HL-60 (cell line): ENCODE results near the gene TAF4.
"Not testable (repeated sequence)": the region's sequence is repeated elsewhere in the genome, so short reads cannot be mapped to it uniquely, and the experiment has no call there.

Experiments
- DNase-seq, 2 experiments: peaks; one replicate each; pipeline ENCODE4 v3.0.0-alpha.2; 2010 to 2020; ENCODE audit warnings: low read depth in 1 of 2, low spot score in 1 of 2
- H3K27ac ChIP-seq: fragments of 250-450 bp; sonication (Bioruptor Pico); replicated peaks from 2 replicates; pipeline ENCODE4 v1.5.1; 2020; ENCODE audit warnings: mild to moderate bottlenecking, moderate library complexity
- H3K27me3 ChIP-seq: fragments of 250-450 bp; sonication (Bioruptor Pico); 2 replicates; pipeline ENCODE4 v1.5.1; 2021; ENCODE audit warnings: mild to moderate bottlenecking, moderate library complexity; ENCODE audit not compliant: insufficient read depth, poor library complexity, severe bottlenecking
- H3K4me3 ChIP-seq: replicated peaks from 2 replicates; pipeline ENCODE4 v1.5.1; 2011; ENCODE audit warnings: mild to moderate bottlenecking, control low read depth, low read length; ENCODE audit not compliant: insufficient read depth
- GABPA ChIP-seq: IDR thresholded peaks from 2 replicates; pipeline ENCODE4 v1.6.1; 2012; ENCODE audit warnings: low read depth
- POLR2AphosphoS5 ChIP-seq: IDR thresholded peaks from 2 replicates; pipeline ENCODE4 v1.6.1; 2012; ENCODE audit warnings: low read depth
- SPI1 ChIP-seq: IDR thresholded peaks from 2 replicates; pipeline ENCODE4 v1.6.1; 2012; ENCODE audit warnings: low read depth, mild to moderate bottlenecking, borderline replicate concordance
- TF ChIP-seq, protein P1 (sequence below): IDR thresholded peaks from 2 replicates; pipeline ENCODE4 v1.6.1; 2012; ENCODE audit warnings: low read depth; ENCODE audit not compliant: insufficient replicate concordance
- TF ChIP-seq, protein P2 (sequence below): IDR thresholded peaks from one replicate; pipeline ENCODE4 v1.5.1; 2011; ENCODE audit warnings: low read length, control low read depth, inconsistent platforms; ENCODE audit not compliant: insufficient read depth

TAF4 gene

DNA sequence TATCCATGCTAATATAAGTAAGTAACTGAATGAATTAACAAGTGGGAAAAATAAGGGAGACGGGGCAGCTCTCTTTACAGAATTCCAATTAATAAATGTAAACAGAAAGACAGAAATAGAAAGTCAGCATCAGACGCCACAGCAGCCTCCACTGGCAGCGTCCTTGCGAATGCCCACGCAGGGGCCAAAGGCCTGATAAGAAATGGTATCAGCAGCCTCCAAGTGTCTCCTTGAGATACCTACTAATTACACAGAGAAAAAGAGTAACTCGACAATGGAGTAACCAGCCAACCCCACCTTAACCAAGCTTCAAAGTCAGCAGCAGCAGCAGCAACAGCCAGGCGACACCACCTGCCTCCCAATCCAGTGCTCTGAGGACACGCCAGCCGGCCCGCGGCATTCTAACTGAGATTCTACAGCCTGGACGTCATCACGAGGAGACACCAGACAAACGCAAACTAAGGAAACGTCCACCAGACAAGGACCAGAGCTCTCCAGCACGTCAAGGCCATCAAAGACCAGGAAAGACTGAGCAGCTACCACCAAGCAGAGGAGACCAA is 78.8 kb downstream of the TAF4 start:
- no peak overlapping the region for H3K27ac ChIP-seq
- no peak overlapping the region for H3K4me3 ChIP-seq
- TF ChIP-seq SPI1, result no peak
- no peak for TF ChIP-seq POLR2AphosphoS5
- TF ChIP-seq GABPA, result no peak
- TF ChIP-seq, protein P1, sequence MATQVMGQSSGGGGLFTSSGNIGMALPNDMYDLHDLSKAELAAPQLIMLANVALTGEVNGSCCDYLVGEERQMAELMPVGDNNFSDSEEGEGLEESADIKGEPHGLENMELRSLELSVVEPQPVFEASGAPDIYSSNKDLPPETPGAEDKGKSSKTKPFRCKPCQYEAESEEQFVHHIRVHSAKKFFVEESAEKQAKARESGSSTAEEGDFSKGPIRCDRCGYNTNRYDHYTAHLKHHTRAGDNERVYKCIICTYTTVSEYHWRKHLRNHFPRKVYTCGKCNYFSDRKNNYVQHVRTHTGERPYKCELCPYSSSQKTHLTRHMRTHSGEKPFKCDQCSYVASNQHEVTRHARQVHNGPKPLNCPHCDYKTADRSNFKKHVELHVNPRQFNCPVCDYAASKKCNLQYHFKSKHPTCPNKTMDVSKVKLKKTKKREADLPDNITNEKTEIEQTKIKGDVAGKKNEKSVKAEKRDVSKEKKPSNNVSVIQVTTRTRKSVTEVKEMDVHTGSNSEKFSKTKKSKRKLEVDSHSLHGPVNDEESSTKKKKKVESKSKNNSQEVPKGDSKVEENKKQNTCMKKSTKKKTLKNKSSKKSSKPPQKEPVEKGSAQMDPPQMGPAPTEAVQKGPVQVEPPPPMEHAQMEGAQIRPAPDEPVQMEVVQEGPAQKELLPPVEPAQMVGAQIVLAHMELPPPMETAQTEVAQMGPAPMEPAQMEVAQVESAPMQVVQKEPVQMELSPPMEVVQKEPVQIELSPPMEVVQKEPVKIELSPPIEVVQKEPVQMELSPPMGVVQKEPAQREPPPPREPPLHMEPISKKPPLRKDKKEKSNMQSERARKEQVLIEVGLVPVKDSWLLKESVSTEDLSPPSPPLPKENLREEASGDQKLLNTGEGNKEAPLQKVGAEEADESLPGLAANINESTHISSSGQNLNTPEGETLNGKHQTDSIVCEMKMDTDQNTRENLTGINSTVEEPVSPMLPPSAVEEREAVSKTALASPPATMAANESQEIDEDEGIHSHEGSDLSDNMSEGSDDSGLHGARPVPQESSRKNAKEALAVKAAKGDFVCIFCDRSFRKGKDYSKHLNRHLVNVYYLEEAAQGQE, result no peak
- TF ChIP-seq, protein P2, sequence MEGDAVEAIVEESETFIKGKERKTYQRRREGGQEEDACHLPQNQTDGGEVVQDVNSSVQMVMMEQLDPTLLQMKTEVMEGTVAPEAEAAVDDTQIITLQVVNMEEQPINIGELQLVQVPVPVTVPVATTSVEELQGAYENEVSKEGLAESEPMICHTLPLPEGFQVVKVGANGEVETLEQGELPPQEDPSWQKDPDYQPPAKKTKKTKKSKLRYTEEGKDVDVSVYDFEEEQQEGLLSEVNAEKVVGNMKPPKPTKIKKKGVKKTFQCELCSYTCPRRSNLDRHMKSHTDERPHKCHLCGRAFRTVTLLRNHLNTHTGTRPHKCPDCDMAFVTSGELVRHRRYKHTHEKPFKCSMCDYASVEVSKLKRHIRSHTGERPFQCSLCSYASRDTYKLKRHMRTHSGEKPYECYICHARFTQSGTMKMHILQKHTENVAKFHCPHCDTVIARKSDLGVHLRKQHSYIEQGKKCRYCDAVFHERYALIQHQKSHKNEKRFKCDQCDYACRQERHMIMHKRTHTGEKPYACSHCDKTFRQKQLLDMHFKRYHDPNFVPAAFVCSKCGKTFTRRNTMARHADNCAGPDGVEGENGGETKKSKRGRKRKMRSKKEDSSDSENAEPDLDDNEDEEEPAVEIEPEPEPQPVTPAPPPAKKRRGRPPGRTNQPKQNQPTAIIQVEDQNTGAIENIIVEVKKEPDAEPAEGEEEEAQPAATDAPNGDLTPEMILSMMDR, result no peak
- H3K27me3 ChIP-seq, result no peaks in the 10 kb centered on the region
- no peak for DNase-seq

DNA sequence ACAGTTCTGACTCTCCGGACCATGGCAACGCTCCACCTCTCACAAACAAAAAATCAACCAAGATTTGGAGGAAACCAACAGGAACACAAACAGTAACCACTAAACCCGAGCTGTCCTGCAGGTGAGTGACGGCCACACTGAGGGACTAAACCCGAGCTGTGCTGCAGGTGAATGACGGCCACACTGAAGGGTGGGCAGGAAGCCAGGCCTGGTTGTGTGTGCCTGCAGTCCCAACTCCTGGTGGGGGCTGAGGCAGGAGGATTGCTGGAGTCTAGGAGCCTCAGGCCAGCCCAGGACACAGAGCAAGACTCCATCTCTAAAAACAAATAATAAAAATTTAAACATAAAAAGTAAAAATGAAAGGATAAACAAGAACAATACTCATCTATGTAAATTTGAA is 80.6 kb downstream of the TAF4 start:
- TF ChIP-seq GABPA (no peak), POLR2AphosphoS5 (no peak), SPI1 (no peak)
- TF ChIP-seq, protein P1, result no peak
- TF ChIP-seq, protein P2, result no peak
- no peak for DNase-seq
- H3K27me3 ChIP-seq, result no peaks in the 10 kb centered on the region
- no peak overlapping the region for H3K4me3 ChIP-seq
- H3K27ac ChIP-seq, result no peak overlapping the region

DNA sequence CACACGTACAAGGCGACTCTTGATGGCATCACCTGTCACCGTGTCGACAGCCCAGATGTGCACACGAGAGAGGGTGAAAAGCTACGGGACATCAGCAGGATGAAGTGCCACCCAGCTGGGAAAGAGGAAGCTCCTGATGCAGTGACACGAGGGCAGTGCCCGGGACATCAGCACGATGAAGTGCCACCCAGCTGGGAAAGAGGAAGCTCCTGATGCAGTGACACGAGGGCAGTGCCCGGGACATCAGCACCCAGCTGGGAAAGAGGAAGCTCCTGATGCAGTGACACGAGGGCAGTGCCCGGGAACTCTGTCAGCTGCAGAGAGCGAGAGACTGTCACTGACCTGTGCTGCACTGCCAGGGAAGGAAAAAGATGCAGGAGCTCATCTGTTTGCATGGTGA is 81.2 kb downstream of the TAF4 start:
- TF ChIP-seq POLR2AphosphoS5, result peak; percentile 42; the same call in 1 of the 2 replicates
- TF ChIP-seq SPI1, result peak; percentile 47; the same call in 1 of the 2 replicates
- not testable (repeated sequence) for H3K27me3 ChIP-seq, H3K4me3 ChIP-seq, H3K27ac ChIP-seq
- peak; percentile 42 to 75 for DNase-seq

DNA sequence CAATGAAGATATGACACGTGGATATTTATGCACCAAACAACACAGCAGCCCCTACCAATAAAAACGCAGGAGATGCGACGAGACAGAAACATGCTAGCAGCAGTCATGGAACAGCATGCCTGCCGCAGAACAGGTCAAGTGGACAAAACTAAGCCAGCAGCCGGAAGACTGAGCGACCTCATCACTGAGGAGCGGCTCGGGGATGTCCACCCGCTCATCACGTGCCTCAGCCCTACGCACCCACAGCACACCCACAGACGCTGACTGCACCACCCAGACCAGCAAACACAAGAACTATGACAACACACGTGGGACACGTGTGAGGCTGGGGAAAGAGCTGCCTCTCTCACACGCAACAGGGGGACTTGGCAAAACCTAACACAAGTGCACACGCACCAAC is 81.7 kb downstream of the TAF4 start:
- Histone ChIP-seq H3K27ac (no peak overlapping the region), H3K4me3 (no peak overlapping the region), H3K27me3 (no peaks in the 10 kb centered on the region)
- DNase-seq, result no peak
- TF ChIP-seq POLR2AphosphoS5 (no peak), GABPA (no peak), SPI1 (no peak)
- TF ChIP-seq, protein P2, result no peak
- TF ChIP-seq, protein P1, result no peak
